H1 (cell line): ENCODE data around the gene AVL9. TPM values are rescaled to one million over a fixed set of nuclear protein-coding genes. Genes with fewer than 3 reads are reported as not detected.

Experiments
- FOSL1 ChIP-seq: IDR thresholded peaks from 2 replicates; pipeline ENCODE4 v1.6.1; 2011; ENCODE audit warnings: mild to moderate bottlenecking, low read depth, low read length, moderate library complexity; ENCODE audit not compliant: insufficient read depth
- JUND ChIP-seq: IDR thresholded peaks from 2 replicates; pipeline ENCODE4 v1.6.1; 2011; ENCODE audit warnings: mild to moderate bottlenecking, improper control_type of control experiment, low read length
- KDM4A ChIP-seq: IDR thresholded peaks from one replicate; pipeline ENCODE4 v1.7.1; 2012; ENCODE audit warnings: low read depth, mild to moderate bottlenecking, moderate library complexity, low read length, inconsistent platforms; ENCODE audit not compliant: severe bottlenecking
- RAD21 ChIP-seq, 2 experiments: IDR thresholded peaks in 1 of 2; conservative IDR thresholded peaks in 1 of 2; 2 replicates each; pipeline ENCODE4 v1.6.1; 2011; ENCODE audit warnings: low read depth in 2 of 2, low read length in 2 of 2, improper control_type of control experiment in 1 of 2, inconsistent platforms in 1 of 2, mild to moderate bottlenecking in 1 of 2, moderate library complexity in 1 of 2
- RNF2 ChIP-seq: fragments of 200-900, 300-1000 bp; sonication (generic); IDR thresholded peaks from 2 replicates; pipeline ENCODE4 v1.7.1; 2016; ENCODE audit warnings: borderline replicate concordance, low read depth, mild to moderate bottlenecking, antibody characterized with exemption, low read length; ENCODE audit not compliant: poor library complexity, severe bottlenecking; ENCODE audit errors: missing control alignments
- USF2 ChIP-seq: IDR thresholded peaks from 2 replicates; pipeline ENCODE4 v1.6.1; 2011; ENCODE audit warnings: low read length, improper control_type of control experiment
- polyA plus RNA-seq, 7 experiments: library from polyadenylated mRNA; depleted of rRNA in 3 of 7; stranded (reverse) in 5 of 7; unstranded in 2 of 7; fragments of >200 nt in 5 of 7; fragments of 200-250 nt in 2 of 7; gene quantifications; 1 replicate in 5 of 7; 2 replicates in 1 of 7; 4 replicates in 1 of 7; pipeline versions ENCODE4 v1.2.1 to v1.2.3, GENCODE V29; 2011 to 2013; ENCODE audit warnings: missing spikeins in 2 of 7, mixed read lengths in 2 of 7
- total RNA-seq: library from RNA; stranded (reverse); fragmentation: NEBNext Ultra II Directional; extraction: Animal tissue kit (Norgen Biotek cat#: 25700); gene quantifications from 2 replicates; pipeline ENCODE4 v1.2.1, GENCODE V29; 2021

Gene AVL9
- total and polyA plus RNA-seq, 2 of the 8 experiments (the other 6 are each of a cell fraction or from before 2014, with no cell fraction given): 15.5 to 42.1 TPM

- TF ChIP-seq RAD21 (IDR thresholded peaks at IDR 0.05 in 1 of 2, conservative IDR thresholded peaks at IDR 0.05 in 1 of 2; ENCODE audit: low read depth in 2 of 2, low read length in 2 of 2) (no peak), RNF2 (no peak), JUND (no peak), USF2 (no peak), FOSL1 (no peak), KDM4A (no peak)
Measured at GRCh38 chr7:32513210-32513609, 17.9 kb downstream of the AVL9 start (continued).
